Mucosa of gallbladder (tissue), 1 donor: Measurements from ENCODE around the gene ITK. TPM values are rescaled to one million over a fixed set of nuclear protein-coding genes. Genes with fewer than 3 reads are reported as not detected.
"Not testable (repeated sequence)": the region's sequence is repeated elsewhere in the genome, so short reads cannot be mapped to it uniquely, and the experiment has no call there.

Source experiments
- DNase-seq: peaks from one replicate; pipeline ENCODE4 v3.0.0-alpha.2; 2020; ENCODE audit warnings: low spot score
- total RNA-seq: library from RNA; stranded (reverse); gene quantifications from one replicate; pipeline ENCODE4 v1.2.1, GENCODE V29; 2021
- donor health status: DM: no; HTN: no; CAD: no.

Gene ITK
- total RNA-seq, 1 donor from 2014 or later: 6.0 TPM

GRCh38 chr5:157210652-157211051 is 30.0 kb downstream of the ITK start:
- not testable (repeated sequence) for DNase-seq

- no peak for DNase-seq
These were observed 31.7 kb downstream of the ITK start for GRCh38 chr5:157212307-157212706.

DNA sequence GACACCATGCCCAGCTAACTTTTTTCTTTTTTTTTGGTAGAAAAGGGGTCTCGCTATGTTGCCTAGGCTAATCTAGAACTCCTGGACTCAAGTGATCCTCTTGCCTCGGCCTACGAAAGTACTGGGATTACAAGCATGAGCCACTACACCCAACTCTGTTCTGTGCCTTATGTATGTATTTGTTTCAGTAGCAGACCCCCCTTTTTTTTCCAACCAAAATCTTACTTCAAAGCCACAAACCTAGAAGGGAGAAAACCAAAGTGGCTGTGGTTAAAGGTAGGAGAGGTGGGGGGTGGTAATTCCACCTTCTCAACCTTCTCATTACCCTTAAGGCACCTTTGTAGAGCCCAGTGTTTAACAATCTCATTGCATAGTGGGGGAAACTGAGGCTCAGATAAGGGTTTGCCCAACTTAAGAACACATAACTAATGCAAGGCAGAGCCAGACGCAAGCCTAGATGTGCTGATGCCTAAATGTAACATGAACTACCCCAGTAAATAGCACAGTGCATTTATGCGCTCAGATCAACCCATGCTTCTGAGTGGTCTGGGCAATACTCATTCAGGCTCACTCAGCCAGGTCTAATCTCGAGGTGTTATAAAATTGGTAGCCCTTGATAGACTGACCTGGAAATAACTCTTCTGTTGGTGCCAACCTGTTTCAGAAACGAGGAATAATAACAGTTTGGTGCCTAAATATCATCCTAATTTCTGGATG is 33.0 kb downstream of the ITK start:
- no peak for DNase-seq

DNA sequence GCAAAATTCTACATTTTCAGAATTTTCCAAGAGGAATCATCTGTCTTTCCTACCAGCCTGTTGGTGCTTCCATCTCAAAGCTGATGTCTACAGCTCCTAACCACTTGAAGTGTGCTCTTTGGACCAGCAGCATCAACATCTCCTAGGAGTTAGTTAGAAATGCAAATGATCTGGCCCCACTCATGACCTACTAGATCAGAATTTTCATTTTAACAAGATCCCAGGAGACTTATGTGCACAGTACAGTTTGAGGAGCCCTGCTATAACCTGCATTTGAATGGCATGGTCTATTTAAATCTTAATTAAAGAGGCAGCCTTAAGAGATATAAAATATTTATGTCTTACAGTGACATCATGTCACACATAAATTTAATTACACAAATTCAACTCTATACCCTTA is 33.8 kb downstream of the ITK start:
- DNase-seq: no peak

GRCh38 chr5:157214861-157215513 is 34.3 kb downstream of the ITK start:
- no peak for DNase-seq

- no peak for DNase-seq
These were observed 35.0 kb downstream of the ITK start for GRCh38 chr5:157215514-157216167.

GRCh38 chr5:157216391-157217142 is 35.9 kb downstream of the ITK start:
- no peak for DNase-seq

DNA sequence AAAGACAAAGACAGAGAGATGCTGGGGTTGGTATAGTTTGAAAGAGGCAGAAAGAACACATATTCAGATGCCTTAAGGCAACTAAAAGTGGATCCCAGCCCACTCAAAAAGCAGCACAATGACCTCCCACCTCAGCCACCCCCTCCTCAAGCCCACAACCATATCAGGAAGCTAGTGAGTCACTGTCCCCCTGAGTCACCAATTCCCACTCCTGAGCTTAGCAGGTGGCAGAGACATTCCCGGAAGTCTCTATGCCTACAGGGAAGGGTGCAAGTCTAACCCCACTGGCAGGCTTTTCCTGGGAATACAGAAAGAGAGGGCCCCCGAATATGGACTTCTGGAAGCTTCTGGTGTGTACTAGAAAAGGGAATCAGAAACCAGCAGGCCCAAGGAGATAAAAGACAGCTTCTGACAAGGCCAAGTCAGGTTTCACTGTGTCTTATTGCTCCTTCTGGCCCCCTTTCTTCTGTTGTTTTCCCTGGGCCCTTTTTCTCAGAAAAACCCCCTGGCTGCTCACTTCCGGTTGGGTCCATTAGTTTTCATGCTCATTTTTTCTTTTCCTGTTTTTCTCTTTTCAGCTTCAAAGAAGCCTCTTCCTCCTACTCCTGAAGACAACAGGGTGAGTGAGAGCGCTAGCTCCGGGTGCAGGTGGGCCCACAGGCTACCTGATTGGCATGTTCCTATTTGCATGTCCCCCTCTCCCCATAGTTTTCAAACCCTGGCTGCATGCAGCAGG is 36.8 kb downstream of the ITK start:
- DNase-seq: no peak

GRCh38 chr5:157219491-157220271 is 39.0 kb downstream of the ITK start:
- DNase-seq: no peak

DNA sequence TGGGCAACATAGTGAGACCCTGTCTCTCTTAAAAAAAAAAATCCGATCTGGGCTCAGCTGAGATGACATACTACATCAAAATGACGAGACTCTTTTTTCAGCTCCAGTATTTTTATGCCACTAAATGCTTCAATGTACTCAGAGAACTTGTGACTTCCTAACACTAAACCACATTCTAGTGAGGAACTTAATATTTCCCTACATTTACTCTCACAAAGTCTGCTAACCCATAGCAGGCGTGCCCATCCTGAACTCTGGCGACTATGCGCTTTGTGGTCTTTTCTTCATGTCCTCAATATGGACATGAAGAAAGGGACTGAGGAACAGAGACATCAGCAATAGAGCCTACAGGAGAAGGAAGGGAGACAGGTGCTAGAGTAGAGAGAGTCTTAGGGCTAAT is 41.3 kb downstream of the ITK start:
- DNase-seq: no peak

- no peak for DNase-seq
These were observed 42.0 kb downstream of the ITK start for GRCh38 chr5:157222506-157223230.

GRCh38 chr5:157225469-157226422 is 45.1 kb downstream of the ITK start:
- DNase-seq: no peak

GRCh38 chr5:157230610-157231009 is 50.0 kb downstream of the ITK start:
- DNase-seq: no peak

- DNase-seq: no peak
These were observed 52.1 kb downstream of the ITK start for GRCh38 chr5:157232706-157233105.

GRCh38 chr5:157233515-157233914 is 52.9 kb downstream of the ITK start:
- no peak for DNase-seq

DNA sequence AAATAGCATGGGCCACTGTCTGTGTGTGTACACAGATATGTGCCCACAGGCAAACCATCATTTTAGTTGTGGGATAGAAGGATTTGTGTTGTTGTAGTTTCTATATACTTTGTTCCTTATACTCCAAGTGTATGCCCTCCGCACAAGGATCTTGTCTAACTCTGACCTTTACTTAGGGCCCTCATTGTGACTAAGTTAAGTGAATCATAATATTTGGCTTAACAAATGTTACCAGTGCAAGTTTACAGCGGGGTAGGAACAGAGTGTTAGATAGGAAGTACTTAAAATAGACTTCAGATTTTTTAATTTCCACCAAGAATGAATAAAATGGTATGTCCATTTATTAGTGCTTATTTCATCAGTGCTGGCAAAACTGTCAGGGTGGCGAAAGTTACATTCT is 55.8 kb downstream of the ITK start:
- no peak for DNase-seq

DNA sequence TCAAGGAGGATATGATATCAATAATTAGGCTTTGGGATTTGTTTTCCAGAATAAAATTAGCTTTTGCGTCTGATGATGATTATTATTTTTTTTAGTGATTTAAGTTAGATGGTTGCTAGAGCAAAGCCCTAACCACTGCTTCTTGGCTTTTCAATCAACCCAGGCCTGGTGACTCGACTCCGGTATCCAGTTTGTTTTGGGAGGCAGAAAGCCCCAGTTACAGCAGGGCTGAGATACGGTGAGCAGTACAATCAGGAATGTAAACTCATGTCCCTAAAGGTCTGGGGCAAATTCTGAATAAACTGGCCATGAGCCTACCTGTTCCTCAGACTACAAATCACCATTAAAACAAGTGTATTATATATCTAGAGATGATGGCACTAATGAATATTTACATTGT is 60.8 kb downstream of the ITK start:
- DNase-seq: no peak

DNA sequence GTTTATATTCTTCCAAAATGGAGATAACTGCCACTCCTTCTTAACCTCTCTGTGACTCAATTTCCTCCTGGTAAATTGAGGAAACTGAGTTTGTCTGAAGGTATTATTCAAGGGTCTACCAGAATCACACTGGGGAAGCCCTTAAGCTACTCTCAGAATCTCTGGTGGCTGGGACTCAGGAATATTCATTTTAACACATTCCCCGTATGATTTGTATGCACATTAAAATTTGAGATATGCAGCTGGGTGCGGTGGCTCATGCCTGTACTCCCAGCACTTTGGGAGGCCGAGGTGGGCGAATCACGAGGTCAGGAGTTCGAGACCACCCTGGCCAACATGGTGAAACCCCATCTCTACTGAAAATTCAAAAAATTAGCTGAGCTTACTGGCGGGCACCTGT is 64.1 kb downstream of the ITK start:
- DNase-seq: not testable (repeated sequence)

- DNase-seq: no peak
These were observed 64.8 kb downstream of the ITK start for GRCh38 chr5:157245476-157245875.
